A673 (cell line): Measurements from ENCODE around the gene CNGA2. TPM values are rescaled to one million over a fixed set of nuclear protein-coding genes. Genes with fewer than 3 reads are reported as not detected.

Source experiments
- BruUV-seq: library from RNA; stranded (reverse); fragments of 400-500 nt; replicated peaks from 2 replicates; lab custom pipeline; 2021; lab: Mats Ljungman, UMichigan
- CTCF ChIA-PET: fragments of 300-600 bp; sonication (Branson Sonifier 250); formaldehyde crosslinking; loops from one replicate; lab custom pipeline; 2022; ENCODE audit warnings: antibody characterized with exemption; lab: Charles Lee
- POLR2A ChIA-PET: fragments of 300-600 bp; sonication (Branson Sonifier 250); formaldehyde crosslinking; loops from one replicate; lab custom pipeline; 2022; ENCODE audit warnings: antibody characterized with exemption; ENCODE audit not compliant: low non-redundant PET; lab: Charles Lee
- DNase-seq: peaks from one replicate; pipeline ENCODE4 v3.0.0-alpha.2; 2015; ENCODE audit warnings: low spot score
- H3K27ac ChIP-seq: fragments of 200-600 bp; sonication (generic); 2 replicates; pipeline ENCODE4 v1.5.1; 2016; ENCODE audit warnings: mixed run types, low read depth, mild to moderate bottlenecking, mixed read lengths, antibody characterized with exemption, low read length; ENCODE audit not compliant: poor library complexity, severe bottlenecking
- H3K27me3 ChIP-seq: fragments of 200-600 bp; sonication (generic); replicated peaks from 2 replicates; pipeline ENCODE4 v1.6.1; 2017; ENCODE audit warnings: mixed run types, low read depth, mild to moderate bottlenecking, mixed read lengths, antibody characterized with exemption, low read length; ENCODE audit not compliant: insufficient read depth, poor library complexity
- H3K36me3 ChIP-seq: fragments of 200-600 bp; sonication (generic); 2 replicates; pipeline ENCODE4 v1.6.1; 2016; ENCODE audit warnings: mixed run types, mild to moderate bottlenecking, mixed read lengths, antibody characterized with exemption, low read length; ENCODE audit not compliant: insufficient read depth, poor library complexity, severe bottlenecking
- H3K4me1 ChIP-seq: fragments of 200-600 bp; sonication (generic); 2 replicates; pipeline ENCODE4 v1.6.1; 2017; ENCODE audit warnings: mixed run types, mild to moderate bottlenecking, mixed read lengths, antibody characterized with exemption, low read length; ENCODE audit not compliant: insufficient read depth, poor library complexity, severe bottlenecking
- H3K4me3 ChIP-seq: fragments of 200-600 bp; sonication (generic); 2 replicates; pipeline ENCODE4 v1.5.1; 2016; ENCODE audit warnings: low read depth, mixed run types, mild to moderate bottlenecking, mixed read lengths, low read length; ENCODE audit not compliant: poor library complexity, severe bottlenecking
- H3K9me3 ChIP-seq: fragments of 200-600 bp; sonication (generic); 2 replicates; pipeline ENCODE4 v1.6.1; 2016; ENCODE audit warnings: mixed run types, low read depth, mild to moderate bottlenecking, mixed read lengths, antibody characterized with exemption, low read length; ENCODE audit not compliant: poor library complexity, severe bottlenecking
- EZH2 ChIP-seq: fragments of 200-600 bp; sonication (generic); IDR thresholded peaks from 2 replicates; pipeline ENCODE4 v1.6.1; 2017; ENCODE audit warnings: borderline replicate concordance, low read depth, mild to moderate bottlenecking, mixed read lengths, antibody characterized with exemption, low read length; ENCODE audit not compliant: poor library complexity, severe bottlenecking
- intact Hi-C: fragments of 100-400 bp; cut with micrococcal nuclease; formaldehyde crosslinking; loops from one replicate; pipeline ENCODE4 v1.10.0; 2022; ENCODE audit not compliant: unreplicated experiment
- total RNA-seq: library from RNA; stranded (reverse); gene quantifications from 2 replicates; pipeline ENCODE4 v1.2.3, GENCODE V29; 2021
- TF ChIP-seq, protein P1 (sequence below): fragments of 300-800, 200-600 bp; sonication (generic); conservative IDR thresholded peaks from 2 replicates; pipeline ENCODE4 v1.5.1; 2017; ENCODE audit warnings: low read depth, mild to moderate bottlenecking, antibody characterized with exemption, low read length, moderate library complexity, mixed read lengths

The CNGA2 gene
- total RNA-seq, 1 experiment from 2014 or later, result not detected

DNA sequence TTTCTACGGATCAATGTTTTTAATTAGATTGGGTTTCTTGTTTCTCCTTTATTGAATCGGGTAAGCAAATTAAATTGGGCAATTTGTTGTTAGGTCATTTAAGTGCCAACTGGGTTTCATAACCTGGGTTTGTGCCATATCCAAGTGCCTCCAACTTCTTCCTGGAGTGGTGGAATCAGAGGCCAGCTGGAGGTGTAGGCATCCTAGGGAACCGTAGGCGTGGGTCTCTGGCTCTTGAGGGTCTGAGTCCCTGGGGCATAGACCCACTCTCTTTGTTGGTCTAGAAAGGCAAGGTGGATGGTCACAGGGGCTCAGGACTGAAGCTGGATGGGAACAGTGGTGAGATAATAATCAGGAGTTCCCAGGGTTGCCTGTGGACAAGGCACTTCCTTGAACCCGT, 18.3 kb downstream of the CNGA2 start:
- POLR2A ChIA-PET, result no interaction called here

DNA sequence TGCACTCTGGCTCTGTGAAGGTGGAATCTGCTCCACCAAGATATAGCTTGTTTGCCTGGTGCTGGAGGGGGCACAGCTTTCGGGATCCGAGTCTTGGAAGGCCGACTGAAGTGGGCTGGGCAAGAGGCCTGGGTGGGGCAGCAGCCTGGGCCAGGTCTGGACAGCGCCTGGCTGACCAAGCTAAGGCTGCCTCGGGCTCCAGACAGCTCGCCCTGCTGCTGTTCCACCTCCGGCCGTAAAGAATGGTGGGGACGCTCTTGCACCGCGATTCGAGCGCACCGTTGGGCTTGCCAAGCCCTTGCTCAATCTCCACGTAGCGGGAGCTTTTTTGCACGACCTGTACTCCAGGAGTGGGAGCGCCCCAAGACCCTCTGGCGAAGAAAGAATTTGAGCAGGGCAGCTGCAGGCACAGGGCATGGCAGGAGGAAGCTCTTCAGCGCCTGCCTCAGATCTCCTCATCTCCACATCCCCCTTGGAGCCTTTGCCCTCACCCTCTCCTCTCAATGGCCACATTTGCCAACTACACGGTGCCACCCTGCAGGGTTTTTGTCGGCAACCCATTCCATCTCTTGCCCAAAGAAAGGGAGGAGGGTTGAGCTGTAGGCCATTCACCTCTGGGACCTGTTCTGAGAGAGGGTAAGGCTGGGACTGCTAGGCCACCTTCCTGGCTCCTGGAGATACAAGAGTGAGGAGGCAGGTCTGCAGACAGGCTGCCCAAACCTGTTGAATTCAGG, 18.9 kb downstream of the CNGA2 start:
- ChIA-PET CTCF (interaction anchor here (0.6 to 1.1 kb wide), 3 partner anchors 879 to 1065 kb away, joined by 3 to 6 read pairs (median 3); no protein-coding TSS in a partner anchor), POLR2A (no interaction called here)
- Histone ChIP-seq H3K9me3 (no peaks in the 10 kb centered on the region), H3K4me3 (no peak overlapping the region), H3K36me3 (no peaks in the 10 kb centered on the region), H3K4me1 (no peaks in the 10 kb centered on the region), H3K27me3 (peaks cover 6% of the 10 kb centered on the region), H3K27ac (no peak overlapping the region)
- TF ChIP-seq EZH2, result no peak
- TF ChIP-seq, protein P1, sequence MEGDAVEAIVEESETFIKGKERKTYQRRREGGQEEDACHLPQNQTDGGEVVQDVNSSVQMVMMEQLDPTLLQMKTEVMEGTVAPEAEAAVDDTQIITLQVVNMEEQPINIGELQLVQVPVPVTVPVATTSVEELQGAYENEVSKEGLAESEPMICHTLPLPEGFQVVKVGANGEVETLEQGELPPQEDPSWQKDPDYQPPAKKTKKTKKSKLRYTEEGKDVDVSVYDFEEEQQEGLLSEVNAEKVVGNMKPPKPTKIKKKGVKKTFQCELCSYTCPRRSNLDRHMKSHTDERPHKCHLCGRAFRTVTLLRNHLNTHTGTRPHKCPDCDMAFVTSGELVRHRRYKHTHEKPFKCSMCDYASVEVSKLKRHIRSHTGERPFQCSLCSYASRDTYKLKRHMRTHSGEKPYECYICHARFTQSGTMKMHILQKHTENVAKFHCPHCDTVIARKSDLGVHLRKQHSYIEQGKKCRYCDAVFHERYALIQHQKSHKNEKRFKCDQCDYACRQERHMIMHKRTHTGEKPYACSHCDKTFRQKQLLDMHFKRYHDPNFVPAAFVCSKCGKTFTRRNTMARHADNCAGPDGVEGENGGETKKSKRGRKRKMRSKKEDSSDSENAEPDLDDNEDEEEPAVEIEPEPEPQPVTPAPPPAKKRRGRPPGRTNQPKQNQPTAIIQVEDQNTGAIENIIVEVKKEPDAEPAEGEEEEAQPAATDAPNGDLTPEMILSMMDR, result peak; percentile 63
- BruUV-seq, result no TSS peak
- peak; percentile 27 for DNase-seq
- intact Hi-C loops, result loop anchor here (2.0 to 10.0 kb wide), 3 partner anchors 883 to 1171 kb away; partner anchors contain the start of gene GABRQ

More for the DNA sequence above, 18.3 kb downstream of the CNGA2 start:
- Histone ChIP-seq H3K4me3 (no peak overlapping the region), H3K27me3 (peaks cover 13% of the 10 kb centered on the region), H3K4me1 (no peaks in the 10 kb centered on the region), H3K36me3 (no peaks in the 10 kb centered on the region), H3K9me3 (no peaks in the 10 kb centered on the region), H3K27ac (no peak overlapping the region)
- CTCF ChIA-PET, result interaction anchor here (0.6 to 1.1 kb wide), 3 partner anchors 880 to 1065 kb away, joined by 3 to 6 read pairs (median 3); no protein-coding TSS in a partner anchor
- no peak for TF ChIP-seq EZH2
- TF ChIP-seq, protein P1, result no peak
- intact Hi-C loops, result loop anchor here (2.0 to 10.0 kb wide), 3 partner anchors 884 to 1172 kb away; partner anchors contain the start of gene GABRQ
- BruUV-seq, result no TSS peak
- no peak for DNase-seq

DNA sequence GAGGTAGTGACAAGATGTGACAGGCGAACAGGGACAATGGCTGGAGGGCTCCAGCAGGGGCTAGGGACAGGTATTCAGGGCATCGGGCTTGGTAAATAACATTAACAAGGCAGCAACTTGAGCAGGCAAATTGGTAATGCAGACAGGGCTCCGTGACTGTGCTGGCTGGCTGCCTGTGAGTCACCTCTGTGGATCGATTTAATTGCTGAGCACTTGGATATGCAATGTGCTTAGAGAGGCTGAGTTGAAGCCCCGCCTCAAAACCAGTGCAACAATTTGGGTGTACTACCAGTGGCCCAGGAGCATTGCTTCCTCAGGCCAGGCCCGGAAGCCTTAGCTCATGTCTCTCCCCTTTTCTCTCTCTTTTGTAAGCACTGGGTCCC, 19.5 kb downstream of the CNGA2 start:
- CTCF ChIA-PET, result interaction anchor here (1.1 kb wide), 1 partner anchor 879 kb away, joined by 6 read pairs; no protein-coding TSS in a partner anchor
- POLR2A ChIA-PET, result no interaction called here
- no peaks in the 10 kb centered on the region for H3K4me1 ChIP-seq
- no peak overlapping the region for H3K27ac ChIP-seq
- intact Hi-C loops, result loop anchor here (5.0 to 10.0 kb wide), 2 partner anchors 1063 to 1171 kb away; no protein-coding TSS in a partner anchor
- no peak overlapping the region for H3K4me3 ChIP-seq
- no peak for TF ChIP-seq EZH2
- TF ChIP-seq, protein P1, result no peak
- H3K27me3 ChIP-seq, result peaks cover under 1% of the 10 kb centered on the region
- peak; percentile 4 for DNase-seq
- BruUV-seq, result no TSS peak
- H3K9me3 ChIP-seq, result no peaks in the 10 kb centered on the region
- H3K36me3 ChIP-seq, result no peaks in the 10 kb centered on the region
